Calu3 (cell line): Measurements from ENCODE around the gene HOXB4. TPM values are rescaled to one million over a fixed set of nuclear protein-coding genes. Genes with fewer than 3 reads are reported as not detected.
A peak's percentile ranks its signal among the peaks of the same experiment; 100 is the strongest.

Source experiments
- BruUV-seq: library from RNA; stranded (reverse); fragments of 400-500 nt; replicated peaks from 2 replicates; lab custom pipeline; 2021; lab: Mats Ljungman, UMichigan
- CTCF ChIA-PET: fragments of 300-600 bp; sonication (Branson Sonifier 250); formaldehyde crosslinking; loops from one replicate; lab custom pipeline; 2022; ENCODE audit warnings: antibody characterized with exemption; lab: Charles Lee
- DNase-seq: peaks from one replicate; pipeline ENCODE4 v3.0.0; 2022
- H3K27ac Mint-ChIP-seq: one replicate; pipeline ENCODE4 v1.8.0; 2022; ENCODE audit warnings: mixed read lengths; ENCODE audit not compliant: unreplicated experiment
- H3K27me3 Mint-ChIP-seq: one replicate; pipeline ENCODE4 v1.8.0; 2022; ENCODE audit warnings: mixed read lengths; ENCODE audit not compliant: unreplicated experiment
- H3K36me3 Mint-ChIP-seq: one replicate; pipeline ENCODE4 v1.8.0; 2022; ENCODE audit warnings: mild to moderate bottlenecking, moderate library complexity, mixed read lengths; ENCODE audit not compliant: insufficient read depth, unreplicated experiment
- H3K4me1 Mint-ChIP-seq: one replicate; pipeline ENCODE4 v1.8.0; 2022; ENCODE audit warnings: mild to moderate bottlenecking, low read depth, mixed read lengths; ENCODE audit not compliant: unreplicated experiment
- H3K4me3 Mint-ChIP-seq: one replicate; pipeline ENCODE4 v1.8.0; 2022; ENCODE audit warnings: mild to moderate bottlenecking, low read depth, moderate library complexity, mixed read lengths; ENCODE audit not compliant: unreplicated experiment
- H3K9me3 Mint-ChIP-seq: one replicate; pipeline ENCODE4 v1.8.0; 2022; ENCODE audit warnings: low read depth, mixed read lengths; ENCODE audit not compliant: unreplicated experiment
- intact Hi-C: fragments of 100-400 bp; cut with micrococcal nuclease; formaldehyde crosslinking; loops from one replicate; pipeline ENCODE4 v1.10.0; 2022; ENCODE audit not compliant: unreplicated experiment
- total RNA-seq: library from RNA; stranded (reverse); gene quantifications from 2 replicates; pipeline ENCODE4 v1.2.3, GENCODE V29; 2022
- TF ChIP-seq, protein P1 (sequence below): fragments of 200-600 bp; IDR thresholded peaks from one replicate; pipeline ENCODE4 v1.8.0; 2022; ENCODE audit warnings: antibody characterized with exemption; ENCODE audit not compliant: unreplicated experiment

HOXB4 gene
- total RNA-seq, 1 experiment from 2014 or later = 28.0 TPM

DNA sequence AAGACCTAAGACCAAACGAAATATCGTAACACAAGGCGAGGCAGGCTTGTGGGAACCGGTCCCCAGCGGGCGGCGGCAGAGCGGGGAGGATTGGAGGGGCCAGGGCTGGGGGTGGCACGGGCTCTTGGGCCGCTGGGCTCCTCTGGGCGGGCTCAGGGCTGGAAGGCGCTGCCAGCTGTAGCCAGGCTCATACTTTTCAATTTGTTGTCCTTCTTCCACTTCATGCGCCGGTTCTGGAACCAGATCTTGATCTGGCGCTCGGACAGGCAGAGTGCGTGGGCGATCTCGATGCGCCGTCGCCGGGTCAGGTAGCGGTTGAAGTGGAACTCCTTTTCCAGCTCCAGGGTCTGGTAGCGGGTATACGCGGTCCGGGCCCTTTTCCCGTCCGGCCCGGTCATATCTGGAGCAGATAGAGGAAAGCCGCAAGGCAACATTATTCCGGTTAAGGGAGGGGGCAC is 13.9 kb upstream of the HOXB4 start:
- intact Hi-C loops = no loop called here
- no peaks in the 10 kb centered on the region for H3K27me3 Mint-ChIP-seq
- peaks cover 99% of the 10 kb centered on the region for H3K36me3 Mint-ChIP-seq
- DNase-seq = no peak
- H3K4me1 Mint-ChIP-seq = peaks cover 72% of the 10 kb centered on the region
- peak overlapping the region; percentile 88 for H3K4me3 Mint-ChIP-seq
- CTCF ChIA-PET = interaction anchor here (0.6 to 1.9 kb wide), 6 partner anchors 207 to 681 kb away, joined by 3 to 7 read pairs (median 4); no protein-coding TSS in a partner anchor
- H3K9me3 Mint-ChIP-seq = no peaks in the 10 kb centered on the region
- TF ChIP-seq, protein P1, sequence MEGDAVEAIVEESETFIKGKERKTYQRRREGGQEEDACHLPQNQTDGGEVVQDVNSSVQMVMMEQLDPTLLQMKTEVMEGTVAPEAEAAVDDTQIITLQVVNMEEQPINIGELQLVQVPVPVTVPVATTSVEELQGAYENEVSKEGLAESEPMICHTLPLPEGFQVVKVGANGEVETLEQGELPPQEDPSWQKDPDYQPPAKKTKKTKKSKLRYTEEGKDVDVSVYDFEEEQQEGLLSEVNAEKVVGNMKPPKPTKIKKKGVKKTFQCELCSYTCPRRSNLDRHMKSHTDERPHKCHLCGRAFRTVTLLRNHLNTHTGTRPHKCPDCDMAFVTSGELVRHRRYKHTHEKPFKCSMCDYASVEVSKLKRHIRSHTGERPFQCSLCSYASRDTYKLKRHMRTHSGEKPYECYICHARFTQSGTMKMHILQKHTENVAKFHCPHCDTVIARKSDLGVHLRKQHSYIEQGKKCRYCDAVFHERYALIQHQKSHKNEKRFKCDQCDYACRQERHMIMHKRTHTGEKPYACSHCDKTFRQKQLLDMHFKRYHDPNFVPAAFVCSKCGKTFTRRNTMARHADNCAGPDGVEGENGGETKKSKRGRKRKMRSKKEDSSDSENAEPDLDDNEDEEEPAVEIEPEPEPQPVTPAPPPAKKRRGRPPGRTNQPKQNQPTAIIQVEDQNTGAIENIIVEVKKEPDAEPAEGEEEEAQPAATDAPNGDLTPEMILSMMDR = no peak
- no TSS peak for BruUV-seq
- H3K27ac Mint-ChIP-seq = peak overlapping the region; percentile 95

- no peaks in the 10 kb centered on the region for H3K27me3 Mint-ChIP-seq
- peak overlapping the region; percentile 88 for H3K4me3 Mint-ChIP-seq
- H3K9me3 Mint-ChIP-seq = no peaks in the 10 kb centered on the region
- peaks cover 75% of the 10 kb centered on the region for H3K4me1 Mint-ChIP-seq
- H3K36me3 Mint-ChIP-seq = peaks cover 99% of the 10 kb centered on the region
- TF ChIP-seq, protein P1 = no peak
- H3K27ac Mint-ChIP-seq = peak overlapping the region; percentile 95
- CTCF ChIA-PET = interaction anchor here (0.7 to 1.3 kb wide), 2 partner anchors 86 to 375 kb away, joined by 3 to 5 read pairs; no protein-coding TSS in a partner anchor
- intact Hi-C loops = no loop called here
- BruUV-seq = no TSS peak
- no peak for DNase-seq
These were observed 13.3 kb upstream of the HOXB4 start for GRCh38 chr17:48591255-48592056.

DNA sequence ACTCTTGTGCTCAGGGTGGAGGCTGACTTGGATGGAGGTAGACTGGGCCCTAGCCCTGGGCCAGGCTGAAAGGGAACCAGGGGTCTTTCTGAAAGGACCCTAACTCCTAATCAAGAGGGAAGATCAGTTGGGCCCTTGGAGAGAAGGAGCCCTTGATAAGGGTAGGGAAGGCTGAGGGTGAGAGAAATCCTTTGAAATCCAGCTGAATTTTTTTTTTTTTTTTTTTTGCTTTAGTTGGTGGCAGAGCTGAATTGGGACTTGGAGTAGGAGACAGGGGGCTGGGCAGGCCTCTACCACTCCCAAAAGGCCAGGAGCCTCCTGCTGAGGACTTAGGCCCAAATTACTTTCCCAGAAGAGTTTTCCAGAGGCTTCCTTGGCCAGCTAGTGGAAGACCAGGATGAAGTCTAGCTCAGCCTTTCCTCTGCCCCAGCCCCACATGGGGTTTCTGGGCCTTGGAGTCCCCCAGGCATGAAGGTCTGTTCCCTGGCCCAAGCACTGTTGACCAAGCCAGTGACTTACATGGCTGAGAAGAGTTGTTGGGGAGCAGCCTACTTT is 12.5 kb upstream of the HOXB4 start:
- peak overlapping the region; percentile 88 for H3K4me3 Mint-ChIP-seq
- no peak for DNase-seq
- H3K36me3 Mint-ChIP-seq = peaks cover 99% of the 10 kb centered on the region
- H3K4me1 Mint-ChIP-seq = peaks cover 78% of the 10 kb centered on the region
- intact Hi-C loops = no loop called here
- TF ChIP-seq, protein P1 = no peak
- BruUV-seq = no TSS peak
- H3K27ac Mint-ChIP-seq = peak overlapping the region; percentile 95
- H3K27me3 Mint-ChIP-seq = no peaks in the 10 kb centered on the region
- CTCF ChIA-PET = interaction anchor here (0.6 to 1.3 kb wide), 4 partner anchors 10 to 375 kb away, joined by 3 to 5 read pairs (median 4); no protein-coding TSS in a partner anchor
- H3K9me3 Mint-ChIP-seq = no peaks in the 10 kb centered on the region

DNA sequence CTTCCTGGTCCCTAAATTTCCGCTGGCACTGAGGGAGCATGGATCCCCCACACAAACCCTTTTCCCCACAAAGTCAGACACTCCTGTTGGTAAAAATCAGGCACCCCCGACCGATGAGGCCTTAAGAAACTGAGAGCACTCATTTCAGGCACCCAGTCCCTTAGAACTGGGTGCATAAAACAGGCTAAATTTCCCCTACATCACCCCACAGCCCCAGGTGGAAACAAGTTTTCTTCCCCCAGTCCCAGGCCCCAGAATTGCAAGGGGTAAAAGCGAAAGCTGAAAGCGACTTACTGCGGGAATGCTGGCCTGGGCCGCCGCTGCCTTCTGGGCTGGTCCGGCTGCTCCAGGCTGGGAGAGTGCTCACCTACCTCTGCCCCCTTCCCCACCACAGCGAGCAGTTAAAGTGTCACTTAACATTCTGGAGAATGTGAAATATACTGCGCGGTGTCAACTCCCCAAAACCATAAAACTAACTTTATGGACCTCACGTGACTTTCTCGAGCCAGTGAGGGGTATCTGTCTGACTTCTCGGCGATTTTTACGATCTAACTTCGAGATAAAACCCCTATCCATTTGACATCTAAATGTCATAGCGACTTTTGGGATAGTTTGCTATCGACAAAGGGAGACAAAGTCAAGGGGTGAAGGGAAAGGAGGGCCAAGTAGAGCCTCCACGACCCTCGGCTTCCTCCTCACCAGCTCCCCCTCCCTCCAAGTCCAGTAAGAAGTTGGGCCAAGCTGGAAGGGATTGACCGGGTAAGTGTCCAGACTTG is 11.9 kb upstream of the HOXB4 start, which contains the start of gene HOXB3:
Gene HOXB3 (minus strand): TSS at position 411 of the 776 bp plus-strand sequence. CDS start 37,767 bp downstream, outside the sequence.
- H3K4me3 Mint-ChIP-seq = peak within 1 kb of the TSS; percentile 88

More for the DNA sequence above, 11.9 kb upstream of the HOXB4 start, which contains the start of gene HOXB3:
- H3K27ac Mint-ChIP-seq = peak within 1 kb of the TSS; percentile 95
- no peaks in the 10 kb centered on the region for H3K27me3 Mint-ChIP-seq
- DNase-seq = no peak
- CTCF ChIA-PET = interaction anchor here (0.6 to 1.5 kb wide), 4 partner anchors 10 to 254 kb away, joined by 3 to 5 read pairs (median 5); no protein-coding TSS in a partner anchor
- BruUV-seq = no TSS peak
- intact Hi-C loops = no loop called here
- peaks cover 79% of the 10 kb centered on the region for H3K4me1 Mint-ChIP-seq
- TF ChIP-seq, protein P1 = no peak
- peaks cover 99% of the 10 kb centered on the region for H3K36me3 Mint-ChIP-seq
- H3K9me3 Mint-ChIP-seq = no peaks in the 10 kb centered on the region
